LoVo (cell line): Measurements from ENCODE around the gene CRYGN.

Source experiments
- DNase-seq: peaks from one replicate; pipeline ENCODE4 v3.0.0-alpha.2; 2016; ENCODE audit warnings: low spot score

Gene CRYGN

GRCh38 chr7:151379534-151380198 is 60.3 kb downstream of the CRYGN start:
- no peak for DNase-seq

DNA sequence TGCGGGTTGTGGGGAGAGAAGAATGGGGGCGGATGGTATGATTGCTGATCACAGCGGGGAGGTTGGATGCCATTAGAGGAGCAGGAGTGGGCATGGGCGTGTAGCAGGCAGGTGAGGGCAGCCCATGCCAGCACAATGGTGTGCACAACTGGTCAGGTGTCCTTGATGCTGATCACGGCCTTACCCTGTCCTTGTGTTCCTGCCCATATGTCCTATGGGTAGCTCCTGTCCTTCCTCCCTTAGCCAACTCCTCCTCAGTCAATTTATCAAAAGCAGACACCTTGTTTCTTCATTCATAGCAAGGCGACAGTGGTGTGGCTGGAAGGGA is 60.8 kb downstream of the CRYGN start:
- DNase-seq = no peak
